ENCODE measurements around the gene NT5DC1.

- TF ChIP-seq CTCF (IDR thresholded peaks at IDR 0.05; ENCODE audit: insufficient read depth, low read depth, low read length), result no peak
- no peak for TF ChIP-seq EZH2 (IDR thresholded peaks at IDR 0.05; ENCODE audit: insufficient read depth, low read length)
Observed at GRCh38 chr6:116099036-116099435, 1.6 kb upstream of the NT5DC1 start.

Measured in astrocyte (in vitro differentiated cells and primary cell).